Endothelial cell of umbilical vein (primary cell): ENCODE measurements around the gene SLC12A7. TPM values are rescaled to one million over a fixed set of nuclear protein-coding genes. Genes with fewer than 3 reads are reported as not detected.

ENCODE experiments used
- BruUV-seq: library from RNA; stranded (reverse); fragments of 400-500 nt; replicated peaks from 2 replicates; lab custom pipeline; 2021; lab: Mats Ljungman, UMichigan
- CTCF ChIA-PET: fragments of 300-600, 350-600 bp; sonication (Branson Sonifier 250); formaldehyde crosslinking; loops from one replicate; lab custom pipeline; 2021; ENCODE audit warnings: antibody characterized with exemption, inconsistent platforms; lab: Charles Lee
- POLR2A ChIA-PET: fragments of 300-600, 350-600 bp; sonication (Branson Sonifier 250); formaldehyde crosslinking; loops from one replicate; lab custom pipeline; 2021; ENCODE audit warnings: antibody characterized with exemption, inconsistent platforms; lab: Charles Lee
- DNase-seq: peaks from one replicate; pipeline ENCODE4 v3.0.0-alpha.2; 2011; ENCODE audit warnings: low read depth, low spot score
- FAIRE-seq: peaks from 2 replicates; lab custom pipeline; 2011; peaks lifted over from hg19 to GRCh38; lab: Jason Lieb, UNC
- H2AFZ ChIP-seq: 2 replicates; pipeline ENCODE4 v1.6.0; 2012; ENCODE audit warnings: low read depth, low read length, control low read depth, inconsistent platforms
- H3K27ac ChIP-seq: 2 replicates; pipeline ENCODE4 v1.5.1; 2011; ENCODE audit warnings: low read depth, mild to moderate bottlenecking, control low read depth, low read length, moderate library complexity; ENCODE audit not compliant: insufficient read depth
- H3K27me3 ChIP-seq, 2 experiments: 2 replicates each; pipeline versions ENCODE4 v1.6.0 to v1.6.1; 2011; ENCODE audit warnings: low read length in 2 of 2, mixed read lengths in 1 of 2; ENCODE audit not compliant: control insufficient read depth in 2 of 2, insufficient read depth in 2 of 2
- H3K36me3 ChIP-seq, 2 experiments: 2 replicates in 1 of 2; 3 replicates in 1 of 2; pipeline ENCODE4 v1.5.1; 2011; ENCODE audit warnings: low read length in 2 of 2, mild to moderate bottlenecking in 1 of 2, moderate library complexity in 1 of 2; ENCODE audit not compliant: control insufficient read depth in 2 of 2, insufficient read depth in 2 of 2; ENCODE audit errors: extremely low read depth in 1 of 2
- H3K4me1 ChIP-seq: 3 replicates; pipeline ENCODE4 v1.5.1; 2011; ENCODE audit warnings: mild to moderate bottlenecking, low read length; ENCODE audit not compliant: control insufficient read depth, insufficient read depth; ENCODE audit errors: extremely low read depth
- H3K4me2 ChIP-seq: 2 replicates; pipeline ENCODE4 v1.6.1; 2011; ENCODE audit warnings: low read length, control low read depth, mixed read lengths; ENCODE audit not compliant: insufficient read depth
- H3K4me3 ChIP-seq, 3 experiments: fragments of 200-600 bp in 1 of 3; sonication (generic), shearing (Covaris generic) in 1 of 3; replicated peaks in 1 of 3; 2 replicates each; pipeline ENCODE4 v1.5.1; 2011 to 2016; ENCODE audit warnings: control low read depth in 3 of 3, low read length in 3 of 3, mild to moderate bottlenecking in 2 of 3, inconsistent platforms in 1 of 3, low read depth in 1 of 3, moderate library complexity in 1 of 3; ENCODE audit not compliant: insufficient read depth in 1 of 3
- H3K79me2 ChIP-seq: 2 replicates; pipeline ENCODE4 v1.6.0; 2012; ENCODE audit warnings: low read length, inconsistent platforms; ENCODE audit not compliant: control insufficient read depth, insufficient read depth
- H3K9ac ChIP-seq: replicated peaks from 2 replicates; pipeline ENCODE3; 2011; ENCODE audit warnings: low read length, control low read depth; ENCODE audit not compliant: insufficient read depth; ENCODE audit errors: extremely low read depth
- H3K9me1 ChIP-seq: replicated peaks from 3 replicates; pipeline ENCODE4 v1.6.0; 2011; ENCODE audit warnings: mild to moderate bottlenecking, low read length; ENCODE audit not compliant: control insufficient read depth, insufficient read depth; ENCODE audit errors: extremely low read depth
- H3K9me3 ChIP-seq: replicated peaks from 2 replicates; pipeline ENCODE4 v1.5.1; 2012; ENCODE audit warnings: low read length, inconsistent platforms; ENCODE audit not compliant: control insufficient read depth, insufficient read depth
- H4K20me1 ChIP-seq: replicated peaks from 2 replicates; pipeline ENCODE3; 2011; ENCODE audit warnings: mild to moderate bottlenecking, low read length; ENCODE audit not compliant: control insufficient read depth, insufficient read depth; ENCODE audit errors: extremely low read depth
- FOS ChIP-seq: IDR thresholded peaks from 2 replicates; pipeline ENCODE4 v1.6.1; 2011; ENCODE audit warnings: mild to moderate bottlenecking, low read length, moderate library complexity, borderline replicate concordance; ENCODE audit not compliant: insufficient read depth
- GATA2 ChIP-seq: IDR thresholded peaks from 2 replicates; pipeline ENCODE4 v1.7.0; 2011; ENCODE audit warnings: low read depth, mild to moderate bottlenecking, moderate library complexity, mixed read lengths, low read length; ENCODE audit not compliant: insufficient read length, insufficient read depth
- MYC ChIP-seq: IDR thresholded peaks from one replicate; pipeline ENCODE4 v1.6.1; 2011; ENCODE audit warnings: mild to moderate bottlenecking, low read depth, low read length
- POLR2A ChIP-seq: IDR thresholded peaks from 2 replicates; pipeline ENCODE4 v1.6.1; 2012; ENCODE audit warnings: low read depth, mild to moderate bottlenecking, control low read depth, low read length
- POLR2AphosphoS5 ChIP-seq: IDR thresholded peaks from 2 replicates; pipeline ENCODE4 v1.6.1; 2012; ENCODE audit warnings: low read depth, mild to moderate bottlenecking, control low read depth, low read length, moderate library complexity; ENCODE audit not compliant: insufficient read depth
- dilution Hi-C: fragments of 300-500 bp; cut with MboI; formaldehyde crosslinking; loops from one replicate; pipeline ENCODE4 v1.15.0; 2019; ENCODE audit warnings: low sequenced_read_pairs; ENCODE audit not compliant: extremely low pct_ligation_motif_present
- intact Hi-C: fragments of 100-400 bp; cut with micrococcal nuclease; formaldehyde crosslinking; loops from one replicate; pipeline ENCODE4 v1.10.0; 2022
- polyA plus RNA-seq, 4 experiments: library from polyadenylated mRNA; depleted of rRNA in 3 of 4; stranded (reverse) in 3 of 4; unstranded in 1 of 4; fragments of >200 nt; gene quantifications; 2 replicates each; pipeline versions ENCODE4 v1.2.1 to v1.2.3, GENCODE V29; 2011 to 2012; ENCODE audit warnings: missing spikeins in 1 of 4
- total RNA-seq: library from RNA; stranded (reverse); gene quantifications from 2 replicates; pipeline ENCODE4 v1.2.3, GENCODE V29; 2021
- TF ChIP-seq, protein P1 (sequence below): IDR thresholded peaks from 2 replicates; pipeline ENCODE4 v1.6.1; 2011; ENCODE audit not compliant: insufficient read depth, insufficient read length
- TF ChIP-seq, protein P2 (sequence below), 2 donors: IDR thresholded peaks; 1 replicate in 1 of 2; 2 replicates in 1 of 2; pipeline ENCODE4 v1.5.1; 2011; ENCODE audit warnings: low read length in 2 of 2, mild to moderate bottlenecking in 2 of 2, moderate library complexity in 2 of 2, control low read depth in 1 of 2, inconsistent platforms in 1 of 2, low read depth in 1 of 2; ENCODE audit not compliant: insufficient read depth in 1 of 2; ENCODE audit errors: extremely low read depth in 1 of 2

The SLC12A7 gene
- total and polyA plus RNA-seq, 2 donors (not counting 3 experiments of a cell fraction or from before 2014, with no cell fraction given): 16.4 to 38.8 TPM

DNA sequence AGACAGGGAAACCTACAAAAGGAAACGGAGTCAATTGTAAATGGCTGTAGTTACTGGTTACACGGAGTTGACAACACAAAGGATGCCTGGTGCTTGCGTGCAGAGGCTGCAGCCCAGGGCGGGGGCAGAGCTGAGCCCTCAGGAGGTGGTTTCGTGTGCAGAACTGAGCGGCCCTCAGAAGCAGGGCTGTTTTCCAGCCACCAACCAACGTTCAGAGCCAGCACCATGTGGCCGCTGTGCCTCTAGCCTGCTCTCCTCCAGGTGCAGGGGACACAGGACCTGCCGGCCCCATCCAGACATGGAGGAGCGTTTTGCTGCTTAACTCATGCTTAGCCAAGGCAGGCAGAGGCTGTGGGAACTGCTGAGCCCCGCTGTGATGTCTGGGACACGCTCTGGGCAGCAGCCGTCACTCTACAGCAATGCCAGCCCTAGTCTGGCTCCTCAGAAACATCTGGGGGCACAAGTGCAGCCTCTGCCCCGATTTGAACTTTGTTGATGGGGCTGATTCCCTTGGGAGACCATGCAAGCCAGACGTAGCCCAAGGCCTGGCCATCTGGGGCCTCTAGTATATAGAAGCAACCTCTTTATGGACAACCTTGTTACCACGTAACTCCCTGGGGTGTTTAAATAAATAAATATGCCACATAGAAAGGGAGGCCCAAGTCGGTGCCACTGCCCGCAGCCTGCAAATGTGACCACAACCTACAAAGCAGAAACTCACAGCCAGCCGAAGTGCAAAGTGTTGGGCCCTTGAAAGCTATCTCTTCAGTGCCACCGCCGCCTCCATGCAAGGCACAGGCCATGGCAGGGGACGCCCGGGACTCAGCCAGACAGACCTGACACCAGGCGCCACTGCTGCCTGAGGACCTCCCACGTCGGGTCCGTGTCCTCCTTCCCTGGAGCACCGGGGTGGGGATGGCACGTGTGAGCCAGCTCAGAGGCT is 61.2 kb downstream of the SLC12A7 start:
- POLR2A ChIA-PET: no interaction called here

More for the DNA sequence above, 61.2 kb downstream of the SLC12A7 start:
- intact Hi-C loops (no loop called here), dilution Hi-C loops (no loop called here)
- H4K20me1 ChIP-seq: no peaks in the 10 kb centered on the region
- CTCF ChIA-PET: no interaction called here
- no peaks in the 10 kb centered on the region for H3K4me1 ChIP-seq
- DNase-seq (no peak), FAIRE-seq (no peak)
- no peak overlapping the region for H3K4me3 ChIP-seq
- no peak overlapping the region for H3K4me2 ChIP-seq
- no peaks in the 10 kb centered on the region for H3K27me3 ChIP-seq
- H3K9me1 ChIP-seq: no peaks in the 10 kb centered on the region
- no peak overlapping the region for H3K9ac ChIP-seq
- no peak overlapping the region for H2AFZ ChIP-seq
- no peak overlapping the region for H3K27ac ChIP-seq
- H3K9me3 ChIP-seq: no peaks in the 10 kb centered on the region
- H3K36me3 ChIP-seq: peaks cover 2 to 10% of the 10 kb centered on the region in 2 experiments
- no peak for TF ChIP-seq POLR2A
- no peak for TF ChIP-seq MYC
- TF ChIP-seq, protein P1, sequence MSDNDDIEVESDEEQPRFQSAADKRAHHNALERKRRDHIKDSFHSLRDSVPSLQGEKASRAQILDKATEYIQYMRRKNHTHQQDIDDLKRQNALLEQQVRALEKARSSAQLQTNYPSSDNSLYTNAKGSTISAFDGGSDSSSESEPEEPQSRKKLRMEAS: no peak
- no peak for TF ChIP-seq POLR2AphosphoS5
- TF ChIP-seq GATA2: no peak
- TF ChIP-seq, protein P2, sequence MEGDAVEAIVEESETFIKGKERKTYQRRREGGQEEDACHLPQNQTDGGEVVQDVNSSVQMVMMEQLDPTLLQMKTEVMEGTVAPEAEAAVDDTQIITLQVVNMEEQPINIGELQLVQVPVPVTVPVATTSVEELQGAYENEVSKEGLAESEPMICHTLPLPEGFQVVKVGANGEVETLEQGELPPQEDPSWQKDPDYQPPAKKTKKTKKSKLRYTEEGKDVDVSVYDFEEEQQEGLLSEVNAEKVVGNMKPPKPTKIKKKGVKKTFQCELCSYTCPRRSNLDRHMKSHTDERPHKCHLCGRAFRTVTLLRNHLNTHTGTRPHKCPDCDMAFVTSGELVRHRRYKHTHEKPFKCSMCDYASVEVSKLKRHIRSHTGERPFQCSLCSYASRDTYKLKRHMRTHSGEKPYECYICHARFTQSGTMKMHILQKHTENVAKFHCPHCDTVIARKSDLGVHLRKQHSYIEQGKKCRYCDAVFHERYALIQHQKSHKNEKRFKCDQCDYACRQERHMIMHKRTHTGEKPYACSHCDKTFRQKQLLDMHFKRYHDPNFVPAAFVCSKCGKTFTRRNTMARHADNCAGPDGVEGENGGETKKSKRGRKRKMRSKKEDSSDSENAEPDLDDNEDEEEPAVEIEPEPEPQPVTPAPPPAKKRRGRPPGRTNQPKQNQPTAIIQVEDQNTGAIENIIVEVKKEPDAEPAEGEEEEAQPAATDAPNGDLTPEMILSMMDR (IDR thresholded peaks at IDR 0.05; ENCODE audit: extremely low read depth in 1 of 2, insufficient read depth in 1 of 2, low read depth in 1 of 2, low read length in 2 of 2): no peak
- TF ChIP-seq FOS: no peak
- H3K79me2 ChIP-seq: no peaks in the 10 kb centered on the region
- BruUV-seq: TSS peak; percentile 11
